Measurements from ENCODE around the gene C10orf95.

Gene C10orf95

GRCh38 chr10:102416283-102416682 lies 35.1 kb downstream of the C10orf95 start:
- DNase-seq (ENCODE audit: low read depth, low spot score) = no peak

- DNase-seq (ENCODE audit: low read depth, low spot score) = no peak
Measured at GRCh38 chr10:102414749-102415148, 36.6 kb downstream of the C10orf95 start.

- DNase-seq (ENCODE audit: low read depth, low spot score) = no peak
Measured at GRCh38 chr10:102413806-102414561, 37.4 kb downstream of the C10orf95 start.

- peak; percentile 72 for DNase-seq (ENCODE audit: low read depth, low spot score)
Measured at GRCh38 chr10:102413053-102413705, 38.2 kb downstream of the C10orf95 start.

- no peak for DNase-seq (ENCODE audit: low read depth, low spot score)
Measured at GRCh38 chr10:102412293-102412692, 39.0 kb downstream of the C10orf95 start.

GRCh38 chr10:102411341-102412255 lies 39.7 kb downstream of the C10orf95 start:
- DNase-seq (ENCODE audit: low read depth, low spot score) = no peak

GRCh38 chr10:102410429-102411073 lies 40.8 kb downstream of the C10orf95 start:
- no peak for DNase-seq (ENCODE audit: low read depth, low spot score)

- DNase-seq (ENCODE audit: low read depth, low spot score) = no peak
Measured at GRCh38 chr10:102409604-102410428, 41.5 kb downstream of the C10orf95 start.

GRCh38 chr10:102408728-102409603 lies 42.4 kb downstream of the C10orf95 start:
- DNase-seq (ENCODE audit: low read depth, low spot score) = no peak

GRCh38 chr10:102408131-102408727 lies 43.1 kb downstream of the C10orf95 start:
- no peak for DNase-seq (ENCODE audit: low read depth, low spot score)

- DNase-seq (ENCODE audit: low read depth, low spot score) = no peak
Measured at GRCh38 chr10:102407425-102408130, 43.8 kb downstream of the C10orf95 start.

GRCh38 chr10:102406815-102407214 lies 44.5 kb downstream of the C10orf95 start:
- no peak for DNase-seq (ENCODE audit: low read depth, low spot score)

GRCh38 chr10:102405632-102406031 lies 45.7 kb downstream of the C10orf95 start:
- DNase-seq (ENCODE audit: low read depth, low spot score) = no peak

- no peak for DNase-seq (ENCODE audit: low read depth, low spot score)
Measured at GRCh38 chr10:102405108-102405571, 46.2 kb downstream of the C10orf95 start.

GRCh38 chr10:102404361-102405107 lies 46.8 kb downstream of the C10orf95 start:
- no peak for DNase-seq (ENCODE audit: low read depth, low spot score)

GRCh38 chr10:102403115-102403514 lies 48.2 kb downstream of the C10orf95 start:
- no peak for DNase-seq (ENCODE audit: low read depth, low spot score)

GRCh38 chr10:102402512-102402896 lies 48.8 kb downstream of the C10orf95 start:
- no peak for DNase-seq (ENCODE audit: low read depth, low spot score)
